ENCODE data around the gene TJP1. TPM values are rescaled to one million over a fixed set of nuclear protein-coding genes. Genes with fewer than 3 reads are reported as not detected.

TJP1 gene
- total RNA-seq, 1 donor from 2014 or later, result 0.44 TPM

DNA sequence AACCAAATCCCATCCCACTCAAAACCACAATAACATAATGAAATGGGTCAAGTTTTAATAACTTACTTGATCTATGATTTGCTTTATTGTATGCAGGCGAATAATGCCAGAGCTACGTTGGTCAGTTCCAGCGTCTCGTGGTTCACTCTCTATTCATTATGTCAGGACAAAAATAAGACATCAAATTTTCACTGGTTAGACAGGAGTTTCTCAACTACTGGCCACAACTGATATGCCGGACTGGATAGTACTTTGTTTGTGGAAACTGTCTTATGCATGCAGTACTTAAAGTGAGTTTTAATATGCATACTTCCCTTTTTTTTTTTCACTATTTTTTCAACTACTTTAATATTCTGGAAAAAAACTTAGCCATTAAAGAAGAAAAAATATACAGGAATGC is 94.4 kb downstream of the TJP1 start:
- TF ChIP-seq, protein P1, sequence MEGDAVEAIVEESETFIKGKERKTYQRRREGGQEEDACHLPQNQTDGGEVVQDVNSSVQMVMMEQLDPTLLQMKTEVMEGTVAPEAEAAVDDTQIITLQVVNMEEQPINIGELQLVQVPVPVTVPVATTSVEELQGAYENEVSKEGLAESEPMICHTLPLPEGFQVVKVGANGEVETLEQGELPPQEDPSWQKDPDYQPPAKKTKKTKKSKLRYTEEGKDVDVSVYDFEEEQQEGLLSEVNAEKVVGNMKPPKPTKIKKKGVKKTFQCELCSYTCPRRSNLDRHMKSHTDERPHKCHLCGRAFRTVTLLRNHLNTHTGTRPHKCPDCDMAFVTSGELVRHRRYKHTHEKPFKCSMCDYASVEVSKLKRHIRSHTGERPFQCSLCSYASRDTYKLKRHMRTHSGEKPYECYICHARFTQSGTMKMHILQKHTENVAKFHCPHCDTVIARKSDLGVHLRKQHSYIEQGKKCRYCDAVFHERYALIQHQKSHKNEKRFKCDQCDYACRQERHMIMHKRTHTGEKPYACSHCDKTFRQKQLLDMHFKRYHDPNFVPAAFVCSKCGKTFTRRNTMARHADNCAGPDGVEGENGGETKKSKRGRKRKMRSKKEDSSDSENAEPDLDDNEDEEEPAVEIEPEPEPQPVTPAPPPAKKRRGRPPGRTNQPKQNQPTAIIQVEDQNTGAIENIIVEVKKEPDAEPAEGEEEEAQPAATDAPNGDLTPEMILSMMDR (IDR thresholded peaks at IDR 0.05), result no peak
- DNase-seq, result no peak
- intact Hi-C loops (cut with micrococcal nuclease), result no loop called here
- ChIA-PET CTCF (no interaction called here), POLR2A (no interaction called here)
- H3K9me3 Mint-ChIP-seq, result peaks cover 6% of the 10 kb centered on the region
- no peak overlapping the region for H3K27ac Mint-ChIP-seq
- no peak overlapping the region for H3K4me3 Mint-ChIP-seq
- no peaks in the 10 kb centered on the region for H3K4me1 Mint-ChIP-seq
- no peak for ATAC-seq (ENCODE audit: low read depth)
- no peaks in the 10 kb centered on the region for H3K36me3 Mint-ChIP-seq (ENCODE audit: low read depth)
- H3K27me3 Mint-ChIP-seq, result no peaks in the 10 kb centered on the region

DNA sequence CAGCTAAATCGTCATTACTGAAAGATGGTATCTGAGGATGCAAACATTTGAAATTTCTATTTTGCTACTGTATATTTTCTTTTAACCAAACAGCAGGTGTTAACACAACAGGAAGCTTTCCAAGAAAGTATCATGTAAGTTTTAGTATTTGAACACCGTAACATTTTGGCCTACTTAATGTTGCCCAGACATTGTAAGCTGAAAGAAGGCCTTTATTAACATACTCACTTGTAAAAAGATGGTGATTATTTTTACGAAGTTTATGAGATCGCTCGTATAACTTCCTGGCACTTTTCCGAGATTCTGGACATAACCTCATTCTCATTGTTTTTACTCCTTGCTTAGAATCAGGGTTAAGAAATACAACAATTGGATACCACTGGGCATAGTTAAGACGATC is 95.7 kb downstream of the TJP1 start:
- ChIA-PET POLR2A (no interaction called here), CTCF (no interaction called here)
- intact Hi-C loops (cut with micrococcal nuclease), result no loop called here
- ATAC-seq (ENCODE audit: low read depth) (no peak), DNase-seq (no peak)
- Mint-ChIP-seq H3K9me3 (peaks cover 11% of the 10 kb centered on the region), H3K27me3 (no peaks in the 10 kb centered on the region), H3K4me1 (no peaks in the 10 kb centered on the region), H3K27ac (no peak overlapping the region), H3K4me3 (no peak overlapping the region), H3K36me3 (ENCODE audit: low read depth) (no peaks in the 10 kb centered on the region)
- TF ChIP-seq, protein P1 (IDR thresholded peaks at IDR 0.05), result no peak

DNA sequence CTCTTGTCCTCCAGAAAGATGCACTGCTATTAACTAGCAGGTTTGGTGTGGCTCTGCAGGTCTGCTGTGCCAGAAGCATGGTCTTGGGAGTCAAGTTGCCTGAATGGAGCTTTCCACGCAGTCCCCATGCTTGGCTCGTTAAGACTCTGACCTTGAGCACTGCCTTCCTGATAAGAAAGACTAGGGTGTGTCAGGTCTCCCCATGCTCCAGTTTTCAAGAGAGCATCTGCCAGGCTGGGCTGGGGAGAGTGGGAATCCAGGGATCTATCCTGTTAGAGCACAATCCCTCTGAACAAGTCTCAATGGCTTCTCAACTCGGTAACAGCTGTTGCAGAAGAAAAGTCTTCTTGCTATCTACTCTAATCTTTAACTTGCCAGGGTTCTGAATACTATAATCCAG is 98.2 kb downstream of the TJP1 start:
- no peak overlapping the region for H3K4me3 Mint-ChIP-seq
- H3K4me1 Mint-ChIP-seq, result no peaks in the 10 kb centered on the region
- ChIA-PET POLR2A (no interaction called here), CTCF (no interaction called here)
- no peak overlapping the region for H3K27ac Mint-ChIP-seq
- intact Hi-C loops (cut with micrococcal nuclease), result no loop called here
- TF ChIP-seq, protein P1 (IDR thresholded peaks at IDR 0.05), result no peak
- no peak for DNase-seq
- no peaks in the 10 kb centered on the region for H3K27me3 Mint-ChIP-seq
- no peak for ATAC-seq (ENCODE audit: low read depth)
- no peaks in the 10 kb centered on the region for H3K36me3 Mint-ChIP-seq (ENCODE audit: low read depth)
- H3K9me3 Mint-ChIP-seq, result peaks cover 16% of the 10 kb centered on the region

DNA sequence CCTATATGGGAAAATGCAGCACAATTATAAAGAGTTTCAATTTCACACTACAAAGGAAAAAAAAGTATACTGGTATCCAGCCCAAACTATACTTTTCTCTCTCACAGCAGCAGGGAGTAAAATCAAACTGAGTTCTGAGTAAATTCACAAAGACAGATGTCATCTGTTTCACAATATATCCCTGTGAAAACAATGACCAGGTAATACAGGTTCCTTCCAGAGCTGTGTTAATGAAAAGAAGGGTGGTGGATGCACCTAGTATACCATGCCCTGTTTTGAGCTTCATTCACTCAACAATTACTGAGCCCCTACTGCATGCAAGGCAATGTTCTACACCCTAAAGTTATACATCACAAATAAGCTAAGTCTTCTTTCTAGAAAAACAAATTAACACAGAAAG is 108.5 kb downstream of the TJP1 start:
- TF ChIP-seq, protein P1 (IDR thresholded peaks at IDR 0.05), result no peak
- no peak for ATAC-seq (ENCODE audit: low read depth)
- Mint-ChIP-seq H3K36me3 (ENCODE audit: low read depth) (no peaks in the 10 kb centered on the region), H3K4me3 (no peak overlapping the region), H3K27ac (no peak overlapping the region), H3K9me3 (peaks cover 6% of the 10 kb centered on the region), H3K27me3 (no peaks in the 10 kb centered on the region), H3K4me1 (no peaks in the 10 kb centered on the region)
- intact Hi-C loops (cut with micrococcal nuclease), result no loop called here
- ChIA-PET CTCF (no interaction called here), POLR2A (no interaction called here)
- no peak for DNase-seq

DNA sequence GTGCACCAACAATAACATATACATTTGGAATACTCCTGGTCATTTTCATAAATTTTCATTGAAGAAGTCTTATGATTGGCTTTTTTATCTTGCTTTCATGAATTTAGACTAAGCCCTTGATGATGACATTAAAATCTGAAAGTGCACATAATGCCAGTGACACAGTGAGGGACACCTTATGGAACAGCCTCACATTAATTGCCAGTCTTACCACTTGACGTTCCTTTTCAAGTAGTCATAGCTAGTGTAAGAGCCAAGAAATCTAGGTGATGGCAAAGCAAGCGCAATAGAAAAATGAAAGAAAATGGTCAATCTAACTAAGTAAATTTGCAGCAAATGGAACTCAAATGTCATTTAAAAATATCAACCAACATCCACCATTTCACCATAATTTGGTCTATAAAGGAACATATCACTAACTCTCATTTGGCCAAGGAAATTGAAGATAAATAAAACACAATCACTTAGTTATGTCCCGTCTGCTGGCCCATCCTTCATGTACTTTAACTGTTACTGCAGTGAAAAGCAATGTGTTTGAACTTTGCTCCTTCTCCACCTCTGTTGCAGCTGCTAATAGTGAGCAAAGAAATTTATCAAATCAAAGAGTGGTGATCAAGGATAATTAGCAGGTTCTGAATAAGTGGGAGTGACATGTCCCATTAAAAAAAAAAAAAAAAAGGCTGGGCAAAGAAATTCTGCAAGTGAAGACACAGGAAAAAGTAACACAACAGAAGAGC is 110.0 kb downstream of the TJP1 start:
- Mint-ChIP-seq H3K9me3 (no peaks in the 10 kb centered on the region), H3K4me1 (no peaks in the 10 kb centered on the region), H3K4me3 (no peak overlapping the region), H3K36me3 (ENCODE audit: low read depth) (no peaks in the 10 kb centered on the region), H3K27ac (no peak overlapping the region), H3K27me3 (no peaks in the 10 kb centered on the region)
- DNase-seq (no peak), ATAC-seq (ENCODE audit: low read depth) (no peak)
- TF ChIP-seq, protein P1 (IDR thresholded peaks at IDR 0.05), result no peak
- ChIA-PET CTCF (no interaction called here), POLR2A (interaction anchor here (0.7 kb wide), 1 partner anchor 91 kb away, joined by 4 read pairs; no protein-coding TSS in a partner anchor)
- intact Hi-C loops (cut with micrococcal nuclease), result no loop called here

Measured in activated B cell treated with CpG ODN at 0.5 μM for 24 hours (primary cell).